GM21825 (cell line): ENCODE measurements around the gene CYBRD1.

Source experiments
- ATAC-seq: cut with Tn5 transposase; IDR thresholded peaks from one replicate; pipeline ENCODE4 v1.9.1; 2021; ENCODE audit warnings: mild to moderate bottlenecking, moderate library complexity; ENCODE audit not compliant: unreplicated experiment

CYBRD1 gene

GRCh38 chr2:171550613-171551012 is 28.3 kb downstream of the CYBRD1 start:
- no peak for ATAC-seq

DNA sequence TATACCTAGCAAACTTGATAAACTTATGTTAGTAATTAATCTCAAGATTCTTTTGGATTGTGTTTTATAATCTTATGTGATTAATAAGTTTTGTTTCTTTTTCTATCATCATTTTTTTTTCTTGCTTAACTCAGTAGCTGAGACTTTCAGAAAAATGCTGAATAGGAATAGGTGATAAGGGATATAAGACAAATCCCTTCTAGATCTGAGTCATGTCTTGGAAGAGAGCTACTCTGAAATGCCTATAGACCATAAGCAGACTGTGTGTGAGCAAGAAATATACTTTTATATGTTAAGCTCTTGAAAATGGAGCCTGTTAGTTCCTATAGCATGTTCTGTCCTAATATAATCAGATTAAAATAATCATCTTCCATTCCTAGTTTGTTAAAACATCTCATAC is 29.6 kb downstream of the CYBRD1 start:
- no peak for ATAC-seq

DNA sequence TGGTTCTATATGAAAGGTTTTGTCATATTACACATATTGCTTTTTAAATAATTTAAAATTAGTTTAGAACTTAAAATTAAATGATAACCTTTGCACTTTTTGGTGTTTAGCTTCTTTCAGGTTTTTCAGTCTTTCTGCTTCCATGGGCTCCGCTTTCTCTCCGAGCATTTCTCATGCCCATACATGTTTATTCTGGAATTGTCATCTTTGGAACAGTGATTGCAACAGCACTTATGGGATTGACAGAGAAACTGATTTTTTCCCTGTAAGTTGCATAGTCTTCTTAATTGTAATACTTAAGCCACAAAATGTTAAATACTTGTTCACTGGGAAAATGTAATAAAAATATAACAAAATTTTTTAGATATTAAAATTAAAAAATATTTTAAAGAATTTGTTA is 31.0 kb downstream of the CYBRD1 start:
- no peak for ATAC-seq

DNA sequence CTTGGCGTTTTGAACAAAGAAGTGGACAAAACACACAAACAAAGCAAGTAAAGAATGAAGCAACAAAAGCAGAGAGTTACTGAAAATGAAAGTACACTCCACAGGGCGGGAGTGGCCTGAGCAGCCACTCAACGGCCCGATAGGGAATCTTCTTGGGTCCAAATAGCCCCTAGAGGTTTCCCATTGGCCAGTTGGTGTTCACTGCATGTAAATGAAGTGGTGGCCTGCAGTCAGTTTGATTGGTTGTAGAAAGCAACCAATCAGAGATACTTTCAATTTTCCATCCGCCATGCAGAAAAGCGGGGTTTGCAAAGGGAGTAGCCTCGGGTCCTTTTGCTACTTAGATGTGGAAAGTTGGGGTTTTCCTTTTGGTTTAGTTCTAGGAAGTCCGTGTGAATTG is 31.6 kb downstream of the CYBRD1 start:
- ATAC-seq, result no peak

DNA sequence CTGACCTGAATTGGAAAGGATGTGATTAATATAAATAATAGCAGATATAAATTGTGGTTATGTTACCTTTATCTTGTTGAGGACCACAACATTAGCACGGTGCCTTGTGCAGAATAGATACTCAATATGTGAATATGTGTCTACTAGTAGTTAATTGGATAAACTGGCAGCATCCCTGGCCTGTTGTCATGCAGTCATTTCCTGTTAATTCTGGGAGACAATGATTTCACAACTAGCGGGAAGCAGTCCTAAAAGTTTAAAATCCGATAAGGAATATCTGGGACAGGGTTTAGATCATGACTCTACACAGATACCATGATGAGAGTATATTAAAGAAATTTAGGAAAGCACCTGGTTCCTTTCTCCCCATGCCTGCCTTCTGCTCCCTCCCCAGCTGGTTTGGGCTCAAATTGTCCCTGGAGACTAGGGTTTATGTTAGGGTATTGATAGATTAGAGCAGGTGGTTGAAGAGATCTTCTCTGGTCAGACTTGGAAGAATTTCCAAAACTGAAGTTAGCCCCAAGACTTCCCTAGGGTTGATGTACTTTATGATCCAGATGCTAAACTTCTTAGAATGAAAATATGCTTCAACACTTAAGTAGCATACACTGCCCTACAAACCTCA is 32.8 kb downstream of the CYBRD1 start:
- ATAC-seq, result no peak

DNA sequence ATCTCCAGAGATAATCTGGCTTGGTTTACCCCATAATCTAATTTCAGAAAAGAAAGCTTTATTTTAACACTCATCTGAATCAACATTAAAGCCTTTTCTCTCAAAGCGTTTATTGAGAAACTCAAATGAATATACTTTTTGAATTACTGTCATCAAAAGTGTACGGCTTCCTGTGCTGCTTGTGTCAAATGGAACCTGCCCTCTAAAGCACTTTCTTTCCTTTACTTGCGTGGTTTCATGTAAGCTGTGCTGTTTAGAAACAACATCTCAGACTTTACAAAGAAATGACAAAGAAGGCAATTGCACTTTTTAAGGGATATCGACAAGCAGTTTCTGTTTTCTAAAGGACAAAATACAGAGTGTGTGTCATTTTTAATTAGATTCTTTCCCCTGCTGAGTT is 35.1 kb downstream of the CYBRD1 start:
- no peak for ATAC-seq

DNA sequence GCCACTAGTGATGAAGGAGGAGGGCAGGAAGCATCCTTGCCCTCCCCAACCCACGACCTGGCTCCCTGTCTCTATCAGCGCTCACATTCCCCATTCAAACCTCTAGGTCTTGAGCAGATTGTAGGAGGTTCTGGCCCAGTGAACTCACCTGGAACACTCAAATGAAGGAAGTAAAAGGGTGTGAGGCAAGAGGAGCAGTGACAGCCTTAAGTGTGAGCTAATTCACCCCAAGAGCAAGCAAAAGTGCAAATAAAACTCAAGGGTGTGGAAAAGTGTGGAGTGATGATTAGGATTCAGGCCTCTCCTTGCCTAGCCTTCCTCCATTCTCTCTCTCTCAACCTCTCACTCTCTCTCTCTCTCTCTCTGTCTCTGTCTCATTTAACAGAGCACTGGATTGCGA is 41.0 kb downstream of the CYBRD1 start:
- no peak for ATAC-seq

GRCh38 chr2:171564463-171564862 is 42.2 kb downstream of the CYBRD1 start:
- no peak for ATAC-seq

DNA sequence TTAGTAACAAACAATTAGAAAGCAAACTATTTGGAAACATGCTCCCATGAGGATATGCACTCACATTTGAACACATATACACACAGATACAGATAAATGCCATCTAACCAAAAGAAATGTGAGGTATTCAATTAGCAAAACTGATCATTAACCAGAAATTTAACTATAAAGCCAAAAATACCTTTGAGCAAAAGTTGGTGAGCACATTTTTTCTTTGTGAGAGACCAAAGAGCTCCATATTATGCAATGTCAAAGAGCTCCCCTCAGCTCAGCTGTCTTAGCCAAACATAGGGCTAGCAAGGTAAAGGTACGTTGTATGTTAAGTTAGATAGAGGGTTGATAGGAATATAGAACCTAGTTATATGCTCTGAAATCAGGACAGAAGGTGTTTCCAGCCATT is 43.8 kb downstream of the CYBRD1 start:
- no peak for ATAC-seq

DNA sequence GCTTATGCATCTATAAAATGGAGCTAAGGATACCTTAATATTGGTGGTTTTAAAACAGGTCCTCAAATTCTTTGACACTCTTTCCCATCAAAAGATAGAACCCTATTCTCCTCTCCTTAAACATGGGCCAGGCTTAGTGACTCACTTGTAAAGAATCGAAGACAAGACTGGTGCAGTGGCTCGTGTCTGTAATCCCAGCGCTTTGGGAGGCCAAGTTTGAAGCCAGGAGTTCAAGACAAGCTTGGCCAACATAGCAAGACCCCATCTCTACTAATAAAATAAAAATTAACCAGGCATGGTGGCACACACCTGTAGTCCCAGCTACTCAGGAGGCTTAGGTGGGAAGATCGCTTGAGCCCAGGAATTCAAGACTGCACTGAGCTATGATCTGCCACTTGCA is 44.5 kb downstream of the CYBRD1 start:
- no peak for ATAC-seq

- no peak for ATAC-seq
Observed at GRCh38 chr2:171568089-171568488, 45.8 kb downstream of the CYBRD1 start.

GRCh38 chr2:171571721-171572120 is 49.4 kb downstream of the CYBRD1 start:
- no peak for ATAC-seq

- peak; percentile 94 for ATAC-seq
Observed at GRCh38 chr2:171574149-171574795, 52.0 kb downstream of the CYBRD1 start.

DNA sequence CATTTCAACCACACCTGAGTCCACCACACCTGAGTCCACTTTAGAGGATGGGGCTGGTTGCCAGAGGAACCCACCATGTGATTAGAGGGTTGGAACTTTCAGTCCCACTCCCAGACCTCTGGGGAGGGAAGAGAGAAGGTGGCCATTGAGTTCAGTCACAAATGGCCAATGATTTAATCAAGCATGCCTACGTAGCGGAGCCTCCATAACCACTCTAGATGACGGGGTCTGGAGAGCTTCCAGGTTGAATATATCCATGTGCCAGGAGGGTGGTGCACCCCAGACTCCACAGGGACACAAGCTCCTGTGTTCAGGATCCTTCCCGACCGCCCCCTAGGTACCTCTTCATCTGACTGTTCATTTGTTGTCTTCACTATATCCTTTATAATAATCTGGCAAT is 53.3 kb downstream of the CYBRD1 start:
- ATAC-seq, result no peak

DNA sequence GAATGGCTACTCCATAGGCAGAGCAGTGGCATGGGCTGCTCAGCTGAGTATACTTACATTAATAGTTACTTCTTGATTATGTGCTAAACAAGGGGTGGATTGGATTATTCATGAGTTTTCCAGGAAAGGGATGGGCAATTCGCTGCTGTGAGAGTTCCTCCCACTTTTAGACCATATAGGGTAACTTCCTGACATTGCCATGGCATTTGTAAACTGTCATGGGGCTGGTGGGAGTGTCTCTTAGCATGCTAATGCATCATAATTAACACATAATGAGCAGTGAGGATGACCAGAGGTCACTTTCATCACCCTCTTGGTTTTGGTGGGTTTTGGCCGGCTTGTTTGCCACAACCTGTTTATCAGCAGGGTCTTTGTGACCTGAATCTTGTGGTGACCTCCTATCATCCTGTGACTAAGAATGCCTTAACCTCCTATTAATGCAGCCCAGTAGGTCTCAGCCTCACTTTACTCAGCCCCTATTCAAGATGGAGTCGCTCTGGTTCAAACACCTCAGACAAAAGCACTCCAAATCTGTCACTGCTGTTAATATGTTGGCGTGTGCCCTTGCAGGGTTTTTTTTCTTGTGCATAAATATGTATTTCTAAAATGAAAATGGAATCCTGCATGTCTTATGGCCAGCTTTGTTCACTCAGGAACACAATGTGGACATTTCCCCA is 56.0 kb downstream of the CYBRD1 start:
- ATAC-seq, result no peak

- no peak for ATAC-seq
Observed at GRCh38 chr2:171579481-171579880, 57.2 kb downstream of the CYBRD1 start.

DNA sequence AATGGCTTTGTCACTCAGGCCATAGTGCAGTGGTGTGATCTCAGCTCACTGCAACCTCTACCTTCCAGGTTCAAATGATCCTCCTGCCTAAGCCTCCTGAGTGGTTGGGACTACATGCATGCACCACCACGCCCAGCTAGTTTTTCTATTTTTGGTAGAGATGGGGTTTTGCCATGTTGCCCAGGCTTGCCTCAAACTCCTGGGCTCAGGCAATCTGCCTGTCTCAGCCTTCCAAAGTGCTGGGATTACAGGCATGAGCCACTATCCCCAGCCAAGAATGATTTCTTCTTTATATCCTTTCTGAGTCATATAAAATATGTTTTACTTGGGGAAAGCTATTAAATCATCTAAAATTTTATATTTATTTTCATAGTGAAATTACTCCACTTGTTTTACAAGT is 61.3 kb downstream of the CYBRD1 start:
- ATAC-seq, result no peak

GRCh38 chr2:171584001-171584400 is 61.7 kb downstream of the CYBRD1 start:
- no peak for ATAC-seq

- ATAC-seq, result no peak
Observed at GRCh38 chr2:171587132-171587531, 64.9 kb downstream of the CYBRD1 start.

GRCh38 chr2:171587567-171587966 is 65.3 kb downstream of the CYBRD1 start:
- no peak for ATAC-seq

- ATAC-seq, result no peak
Observed at GRCh38 chr2:171590116-171590515, 67.8 kb downstream of the CYBRD1 start.

DNA sequence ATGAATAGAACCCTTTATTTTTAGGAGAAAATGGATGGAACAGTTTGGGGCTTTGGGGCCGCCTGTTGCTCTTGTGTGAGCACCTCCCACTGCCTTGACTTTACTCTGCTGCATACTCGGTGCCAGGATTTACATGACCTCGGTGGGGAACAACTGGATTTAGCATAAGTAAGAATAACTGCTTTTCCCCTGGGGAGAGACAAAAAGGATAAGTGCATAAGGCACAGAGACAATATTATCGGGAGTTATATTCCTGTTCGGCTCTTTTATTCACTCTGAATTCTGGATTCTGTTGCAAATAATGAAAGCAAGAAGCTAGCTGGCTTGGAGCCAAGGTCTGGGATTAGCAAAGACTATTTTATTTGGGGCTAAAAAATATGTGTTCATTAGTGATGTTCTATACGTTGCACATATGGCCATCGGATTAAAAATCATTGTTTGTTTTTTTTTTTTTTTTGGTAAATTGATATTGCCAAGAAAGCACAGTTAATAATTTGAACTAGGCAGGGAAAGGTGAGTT is 69.8 kb downstream of the CYBRD1 start:
- no peak for ATAC-seq
